GM18873 (cell line): Measurements from ENCODE around the gene DEDD.

Experiments
- ATAC-seq: cut with Tn5 transposase; IDR thresholded peaks from one replicate; pipeline ENCODE4 v1.9.1; 2021; ENCODE audit warnings: mild to moderate bottlenecking, moderate library complexity, moderate number of reproducible peaks; ENCODE audit not compliant: unreplicated experiment, low FRiP score

The DEDD gene

GRCh38 chr1:161079436-161080110, 52.9 kb downstream of the DEDD start:
- ATAC-seq = no peak

DNA sequence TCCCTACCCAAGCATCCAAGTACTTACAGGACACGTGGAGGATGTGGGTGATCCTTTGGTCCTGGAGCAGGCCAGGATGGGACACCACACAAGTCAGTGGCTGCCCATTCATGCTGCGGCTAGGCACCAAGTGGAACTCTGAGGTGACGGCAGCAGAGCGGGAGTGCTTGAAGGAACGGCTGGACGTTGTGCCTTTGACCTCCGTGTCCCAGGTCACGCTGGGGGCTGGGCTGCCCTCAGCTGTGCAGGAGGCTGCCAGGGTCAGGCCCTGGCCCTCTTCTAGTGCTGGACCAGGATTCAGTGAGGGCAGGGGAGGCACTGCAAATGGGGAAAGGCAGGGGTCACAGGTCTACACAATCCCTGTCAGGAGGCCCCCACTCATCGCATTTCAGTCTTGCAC, 55.0 kb downstream of the DEDD start:
- no peak for ATAC-seq

- ATAC-seq = no peak
Measured at GRCh38 chr1:161076410-161076809, 56.1 kb downstream of the DEDD start.

DNA sequence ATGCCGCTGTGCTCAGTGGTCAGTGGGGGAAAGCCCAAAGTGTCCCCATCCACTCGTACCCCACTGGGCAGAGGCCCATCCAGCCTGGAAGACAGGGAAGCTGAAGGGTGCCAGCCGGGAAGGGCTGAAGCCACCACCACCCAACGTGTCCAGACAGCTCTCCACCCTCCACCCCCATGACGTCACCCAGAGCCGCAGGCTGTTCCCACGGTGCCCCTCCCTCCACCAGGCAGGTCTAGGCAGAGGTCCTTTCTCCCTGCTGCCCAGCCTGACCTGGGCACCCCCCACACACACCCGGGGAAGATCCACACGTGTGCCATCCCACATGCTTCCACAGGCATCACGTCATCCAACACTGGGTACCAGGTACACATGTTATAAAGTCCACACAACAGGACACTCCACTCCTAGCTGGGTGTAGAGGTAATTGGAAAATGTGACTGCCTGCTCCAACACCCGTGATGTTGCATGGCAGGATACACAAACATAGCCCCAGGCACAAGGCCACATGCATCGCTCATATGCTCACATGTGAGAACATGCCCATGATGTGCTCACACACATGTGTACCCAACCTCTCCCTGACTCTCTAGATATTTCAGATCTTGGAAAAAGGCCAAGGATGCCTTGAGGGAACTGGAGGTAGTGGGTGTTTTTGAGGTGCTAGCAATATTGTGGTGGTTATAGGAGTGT, 57.6 kb downstream of the DEDD start:
- no peak for ATAC-seq

- ATAC-seq = no peak
Measured at GRCh38 chr1:161073474-161074121, 58.9 kb downstream of the DEDD start.

DNA sequence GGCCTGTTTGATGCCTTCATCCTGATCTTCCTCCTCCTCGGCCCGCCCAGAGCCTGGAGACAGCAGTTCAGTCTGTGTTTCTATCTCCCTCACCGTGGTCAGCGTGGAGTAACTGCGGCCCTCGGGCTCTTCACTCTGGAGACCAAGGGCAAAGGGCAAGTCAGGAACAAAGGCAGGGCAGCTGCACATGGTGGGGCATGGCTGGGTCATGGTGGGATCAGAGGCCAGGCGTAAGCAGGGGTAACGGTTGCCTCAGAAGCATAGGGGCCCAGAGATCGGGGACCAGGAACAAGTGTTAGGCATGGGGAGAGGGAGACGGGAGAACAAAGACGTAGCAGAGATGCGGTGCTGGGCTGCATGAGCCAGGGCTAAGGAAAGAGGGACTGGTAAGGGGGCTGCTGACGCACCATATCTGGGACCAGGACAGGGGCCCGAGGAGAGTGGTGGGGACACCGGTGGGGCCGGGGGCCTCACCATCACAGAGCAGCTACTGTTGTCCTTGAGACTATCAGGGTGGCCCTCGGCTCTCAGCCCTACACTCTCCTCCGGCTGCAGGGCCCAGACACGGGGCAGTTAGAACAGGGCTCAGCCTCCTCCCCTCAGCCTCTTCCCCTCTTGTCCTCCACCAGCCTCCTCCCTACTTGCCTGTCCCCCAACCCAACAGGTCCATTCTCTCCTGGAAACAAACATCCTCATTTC, 59.6 kb downstream of the DEDD start:
- ATAC-seq = no peak

DNA sequence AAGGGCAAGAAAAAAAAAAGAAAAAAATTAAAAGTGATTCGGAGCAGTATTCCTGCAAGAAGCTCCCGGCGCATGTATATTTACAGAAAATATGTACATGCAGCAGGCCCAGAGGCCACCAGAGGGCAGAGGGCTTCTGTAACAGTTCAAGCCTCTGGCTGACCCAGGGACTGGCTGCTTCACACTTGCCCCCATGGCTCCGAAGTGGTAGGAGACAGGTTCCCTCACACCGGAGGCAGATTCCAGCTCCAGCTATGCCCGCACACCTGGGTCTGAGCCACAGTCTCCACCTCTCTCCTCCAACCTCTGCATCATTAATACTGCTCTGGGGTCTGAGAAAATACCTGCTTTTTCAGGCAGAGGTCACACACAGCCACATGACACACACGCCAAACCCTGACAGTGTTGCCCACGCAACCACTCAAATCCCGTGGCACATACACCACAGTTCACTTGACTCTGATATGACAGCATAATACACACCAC, 60.5 kb downstream of the DEDD start:
- ATAC-seq = no peak
